HG02973 (cell line): ENCODE data around the gene CAMK2N1.

ENCODE experiments used
- ATAC-seq: cut with Tn5 transposase; IDR thresholded peaks from one replicate; pipeline ENCODE4 v1.9.1; 2021; ENCODE audit warnings: moderate library complexity; ENCODE audit not compliant: unreplicated experiment

Gene CAMK2N1

DNA sequence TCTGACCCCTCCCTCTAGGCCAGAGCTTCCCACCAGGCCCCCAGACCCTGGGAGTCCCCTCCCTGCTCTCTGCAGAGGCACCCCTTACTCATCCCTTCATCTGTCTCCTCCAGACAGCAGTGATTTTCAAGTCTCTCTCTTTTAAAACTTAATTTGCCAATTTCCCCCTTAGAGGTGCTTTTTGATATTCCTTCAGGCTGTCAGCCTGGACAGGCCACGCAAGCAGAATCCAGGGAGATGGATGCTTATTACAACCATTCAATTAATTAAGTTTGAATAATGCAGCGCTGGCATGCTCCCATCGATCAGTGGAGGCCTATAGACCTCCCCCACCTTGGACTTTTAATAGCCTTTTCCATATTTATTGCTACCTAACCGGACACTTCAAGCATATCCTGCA lies 6.2 kb downstream of the CAMK2N1 start:
- ATAC-seq = no peak

- ATAC-seq = no peak
These were observed 7.9 kb downstream of the CAMK2N1 start for GRCh38 chr1:20478057-20478635.

GRCh38 chr1:20477348-20478056 lies 8.5 kb downstream of the CAMK2N1 start:
- ATAC-seq = no peak

DNA sequence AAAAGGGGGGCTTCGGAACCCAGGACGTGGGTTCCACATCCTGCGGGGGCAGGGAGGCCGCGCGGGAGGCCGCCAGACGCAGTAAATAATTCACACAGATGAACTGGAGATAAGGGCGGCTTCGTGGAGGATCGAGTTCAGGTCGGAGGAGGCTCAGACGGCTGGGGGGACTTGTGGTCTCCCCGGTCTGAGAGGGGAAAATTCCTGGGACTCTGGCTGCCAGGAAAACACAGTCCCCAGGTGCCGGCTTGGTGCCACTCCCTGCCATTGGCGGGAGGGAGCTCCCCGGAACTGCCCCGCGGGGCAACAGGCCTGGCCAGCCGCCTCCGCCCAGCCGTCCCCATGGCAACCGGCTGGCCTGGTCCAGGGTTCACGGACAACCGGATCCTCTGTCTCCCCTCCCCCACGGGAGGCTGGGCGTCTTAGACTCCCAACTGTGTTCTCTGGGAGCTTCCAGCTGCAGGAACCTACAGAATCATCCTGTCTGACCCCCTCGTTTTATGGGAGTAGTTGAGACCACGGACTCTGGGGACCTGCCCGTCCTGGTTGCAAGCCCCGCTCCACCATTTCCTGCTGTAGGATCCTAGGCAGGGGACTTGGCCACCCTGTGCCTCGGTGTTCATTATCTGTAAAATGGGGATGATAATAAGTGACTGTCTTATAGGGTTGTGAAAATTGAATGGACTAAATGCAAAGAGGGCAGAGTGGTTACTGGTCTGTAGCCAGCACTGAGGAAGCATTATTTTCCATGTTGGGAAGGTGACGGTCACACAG lies 9.6 kb downstream of the CAMK2N1 start:
- ATAC-seq = no peak

DNA sequence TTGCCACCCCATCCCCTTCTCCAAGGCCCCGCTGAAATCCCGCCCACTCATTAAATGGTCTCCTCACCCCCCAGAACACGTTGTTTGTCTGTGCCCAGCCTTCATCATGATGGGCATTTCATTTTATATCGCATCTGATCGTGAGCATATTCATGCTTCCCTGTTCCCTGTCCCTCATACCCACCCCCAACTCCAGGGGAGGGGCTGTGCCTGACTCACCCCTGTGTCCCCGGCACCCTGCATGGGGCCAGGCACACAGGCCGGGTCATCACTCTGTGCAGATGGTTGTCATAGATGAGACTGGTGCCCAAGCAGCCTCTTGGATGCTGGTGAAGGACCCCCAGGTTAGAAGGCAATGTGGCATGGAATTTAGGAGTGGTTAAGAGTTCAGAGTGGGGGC lies 11.0 kb downstream of the CAMK2N1 start:
- ATAC-seq = no peak

GRCh38 chr1:20474333-20474975 lies 11.6 kb downstream of the CAMK2N1 start:
- no peak for ATAC-seq

GRCh38 chr1:20473894-20474293 lies 12.1 kb downstream of the CAMK2N1 start:
- no peak for ATAC-seq

GRCh38 chr1:20472860-20473711 lies 12.9 kb downstream of the CAMK2N1 start:
- ATAC-seq = no peak

GRCh38 chr1:20472121-20472520 lies 13.9 kb downstream of the CAMK2N1 start:
- no peak for ATAC-seq

- ATAC-seq = no peak
These were observed 15.8 kb downstream of the CAMK2N1 start for GRCh38 chr1:20470194-20470593.

DNA sequence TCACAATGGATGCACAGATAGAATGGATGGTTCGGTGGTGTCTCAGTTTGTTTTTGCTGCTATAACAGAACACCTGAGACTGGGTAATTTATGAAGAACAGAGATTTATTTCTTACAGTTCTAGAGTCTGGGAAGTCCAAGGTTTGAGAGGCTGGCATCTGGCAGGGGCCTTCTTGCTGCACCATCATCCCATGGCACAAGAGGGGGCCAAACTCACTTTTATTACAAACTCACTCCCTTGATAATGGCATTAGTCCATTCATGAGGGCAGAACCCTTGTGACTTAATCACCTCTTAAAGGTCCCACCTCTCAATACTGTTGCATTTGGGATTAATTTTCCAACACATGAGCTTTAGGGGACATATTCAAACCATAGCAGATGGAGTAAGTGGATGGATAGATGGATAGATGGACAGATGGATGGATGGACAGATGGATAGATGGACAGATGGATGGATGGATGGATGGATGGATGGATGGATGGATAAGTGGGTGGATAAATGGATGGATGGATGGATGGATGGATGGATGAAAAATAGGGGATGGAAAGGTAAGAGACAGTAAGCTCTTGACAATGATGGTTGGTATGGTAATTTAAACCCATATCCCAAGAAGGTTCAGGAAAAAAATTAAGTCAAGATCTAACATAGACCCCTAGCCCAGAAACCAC lies 16.5 kb downstream of the CAMK2N1 start:
- no peak for ATAC-seq

- no peak for ATAC-seq
These were observed 19.7 kb downstream of the CAMK2N1 start for GRCh38 chr1:20466273-20466672.

GRCh38 chr1:20465187-20465586 lies 20.8 kb downstream of the CAMK2N1 start:
- ATAC-seq = no peak

GRCh38 chr1:20463502-20463901 lies 22.5 kb downstream of the CAMK2N1 start:
- ATAC-seq = no peak

DNA sequence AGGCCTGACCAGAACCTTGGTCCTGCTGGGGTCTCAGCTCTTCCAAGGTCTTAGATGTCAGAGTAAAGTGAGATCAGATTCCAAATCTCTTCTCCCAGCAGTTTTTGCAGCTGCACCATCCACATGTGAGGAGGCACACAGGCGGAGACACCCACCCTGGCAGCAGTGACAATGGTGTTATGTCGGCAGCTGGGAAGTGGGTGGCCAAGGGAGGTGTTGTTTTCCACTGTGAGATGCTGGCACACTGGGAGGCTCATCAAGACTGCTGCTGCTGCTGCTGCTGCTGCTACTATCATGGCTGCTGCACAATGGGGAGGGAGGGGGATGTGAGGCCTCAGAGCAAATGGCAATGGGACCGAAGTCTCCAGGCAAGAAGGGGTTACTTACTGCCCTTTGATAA lies 23.6 kb downstream of the CAMK2N1 start:
- ATAC-seq = no peak

- ATAC-seq = no peak
These were observed 27.3 kb downstream of the CAMK2N1 start for GRCh38 chr1:20458717-20459116.

DNA sequence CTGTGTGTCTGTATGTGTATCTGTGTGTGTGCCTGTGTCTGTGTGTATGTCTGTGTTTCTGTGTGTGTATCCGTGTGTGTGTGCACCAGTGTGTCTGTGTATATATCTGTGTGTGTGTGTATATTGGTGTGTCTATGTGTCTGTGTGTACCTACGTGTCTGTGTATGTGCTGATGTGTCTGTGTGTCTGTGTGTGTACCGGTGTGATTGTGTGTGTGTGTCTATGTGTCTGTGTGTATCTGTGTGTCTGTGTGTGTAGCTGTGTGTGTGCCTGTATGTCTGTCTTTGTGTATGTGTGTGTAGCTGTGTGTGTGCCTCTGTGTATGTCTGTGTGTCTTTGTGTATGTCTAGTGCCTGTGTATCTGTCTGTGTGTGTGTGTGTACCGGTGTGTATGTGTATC lies 32.0 kb downstream of the CAMK2N1 start:
- no peak for ATAC-seq

DNA sequence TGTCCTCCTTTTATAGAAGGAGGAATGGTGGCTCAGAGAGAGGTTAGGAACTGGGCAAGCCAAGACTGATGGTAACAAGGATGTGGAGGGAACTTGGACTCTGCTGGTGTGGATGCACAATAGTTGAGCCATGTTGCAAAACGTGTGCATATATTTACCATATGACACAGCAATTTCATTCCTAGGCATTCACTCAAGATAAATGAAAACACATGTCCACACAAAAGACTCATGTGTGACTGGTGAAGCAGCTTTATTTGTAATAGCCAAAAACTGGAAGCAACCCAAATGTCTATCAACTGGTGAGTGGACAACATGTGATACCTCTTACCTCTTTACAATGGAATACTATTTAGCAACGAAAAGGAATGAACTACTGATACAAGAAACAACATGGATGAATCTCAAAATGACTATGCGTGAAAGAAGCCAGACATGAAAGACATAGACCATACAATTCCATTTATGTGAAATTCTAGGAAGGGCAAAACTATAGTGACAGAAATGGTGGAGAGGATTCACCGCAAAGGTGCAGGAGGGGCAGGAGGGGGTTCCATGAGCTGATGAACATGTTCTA lies 36.2 kb downstream of the CAMK2N1 start:
- no peak for ATAC-seq

GRCh38 chr1:20448671-20449071 lies 37.3 kb downstream of the CAMK2N1 start:
- no peak for ATAC-seq

- no peak for ATAC-seq
These were observed 38.2 kb downstream of the CAMK2N1 start for GRCh38 chr1:20447794-20448193.
